Mucosa of gallbladder (tissue), 1 donor: Measurements from ENCODE around the gene DUSP6. TPM values are rescaled to one million over a fixed set of nuclear protein-coding genes. Genes with fewer than 3 reads are reported as not detected.

ENCODE experiments used
- total RNA-seq: library from RNA; stranded (reverse); gene quantifications from one replicate; pipeline ENCODE4 v1.2.1, GENCODE V29; 2021
- donor health status: DM: no; HTN: no; CAD: no.

DUSP6 gene
- total RNA-seq, 1 donor from 2014 or later = 155 TPM

Other genes starting within 250 kb of the DUSP6 start
- 37.3 TPM for gene GALNT4, start 172.3 kb upstream of the DUSP6 start, total RNA-seq
- gene POC1B, start 173.5 kb upstream of the DUSP6 start, total RNA-seq = 26.8 TPM